ENCODE measurements around the gene MUC4.

DNA sequence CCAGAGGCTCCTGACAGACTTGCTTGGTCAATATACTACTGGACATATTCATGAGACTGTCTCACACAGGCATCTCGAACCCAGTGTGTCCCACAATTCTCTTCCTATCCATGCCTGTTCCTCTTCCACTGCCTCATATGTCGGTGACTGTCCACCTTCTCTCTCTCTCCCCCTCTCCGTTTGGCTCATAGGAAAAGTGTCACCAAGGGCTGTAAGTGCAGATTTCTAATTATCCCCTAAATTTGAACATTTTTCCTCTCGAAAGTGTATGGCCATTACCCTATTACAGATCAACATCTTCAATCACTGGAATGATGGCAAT, 113.4 kb downstream of the MUC4 start:
- TF ChIP-seq SIN3A (IDR thresholded peaks at IDR 0.05; ENCODE audit: borderline replicate concordance, low read depth, low read length) (no peak), POLR2AphosphoS5 (IDR thresholded peaks at IDR 0.05; ENCODE audit: low read depth, low read length) (no peak), EZH2phosphoT487 (IDR thresholded peaks at IDR 0.05; ENCODE audit: borderline replicate concordance, low read depth) (no peak), GABPA (IDR thresholded peaks at IDR 0.05; ENCODE audit: low read depth) (no peak), YY1 (IDR thresholded peaks at IDR 0.05; ENCODE audit: low read depth) (no peak), RFX5 (IDR thresholded peaks at IDR 0.05; ENCODE audit: low read length) (no peak)
- TF ChIP-seq, protein P1, sequence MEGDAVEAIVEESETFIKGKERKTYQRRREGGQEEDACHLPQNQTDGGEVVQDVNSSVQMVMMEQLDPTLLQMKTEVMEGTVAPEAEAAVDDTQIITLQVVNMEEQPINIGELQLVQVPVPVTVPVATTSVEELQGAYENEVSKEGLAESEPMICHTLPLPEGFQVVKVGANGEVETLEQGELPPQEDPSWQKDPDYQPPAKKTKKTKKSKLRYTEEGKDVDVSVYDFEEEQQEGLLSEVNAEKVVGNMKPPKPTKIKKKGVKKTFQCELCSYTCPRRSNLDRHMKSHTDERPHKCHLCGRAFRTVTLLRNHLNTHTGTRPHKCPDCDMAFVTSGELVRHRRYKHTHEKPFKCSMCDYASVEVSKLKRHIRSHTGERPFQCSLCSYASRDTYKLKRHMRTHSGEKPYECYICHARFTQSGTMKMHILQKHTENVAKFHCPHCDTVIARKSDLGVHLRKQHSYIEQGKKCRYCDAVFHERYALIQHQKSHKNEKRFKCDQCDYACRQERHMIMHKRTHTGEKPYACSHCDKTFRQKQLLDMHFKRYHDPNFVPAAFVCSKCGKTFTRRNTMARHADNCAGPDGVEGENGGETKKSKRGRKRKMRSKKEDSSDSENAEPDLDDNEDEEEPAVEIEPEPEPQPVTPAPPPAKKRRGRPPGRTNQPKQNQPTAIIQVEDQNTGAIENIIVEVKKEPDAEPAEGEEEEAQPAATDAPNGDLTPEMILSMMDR (IDR thresholded peaks at IDR 0.05) = no peak
- TF ChIP-seq, protein P2, sequence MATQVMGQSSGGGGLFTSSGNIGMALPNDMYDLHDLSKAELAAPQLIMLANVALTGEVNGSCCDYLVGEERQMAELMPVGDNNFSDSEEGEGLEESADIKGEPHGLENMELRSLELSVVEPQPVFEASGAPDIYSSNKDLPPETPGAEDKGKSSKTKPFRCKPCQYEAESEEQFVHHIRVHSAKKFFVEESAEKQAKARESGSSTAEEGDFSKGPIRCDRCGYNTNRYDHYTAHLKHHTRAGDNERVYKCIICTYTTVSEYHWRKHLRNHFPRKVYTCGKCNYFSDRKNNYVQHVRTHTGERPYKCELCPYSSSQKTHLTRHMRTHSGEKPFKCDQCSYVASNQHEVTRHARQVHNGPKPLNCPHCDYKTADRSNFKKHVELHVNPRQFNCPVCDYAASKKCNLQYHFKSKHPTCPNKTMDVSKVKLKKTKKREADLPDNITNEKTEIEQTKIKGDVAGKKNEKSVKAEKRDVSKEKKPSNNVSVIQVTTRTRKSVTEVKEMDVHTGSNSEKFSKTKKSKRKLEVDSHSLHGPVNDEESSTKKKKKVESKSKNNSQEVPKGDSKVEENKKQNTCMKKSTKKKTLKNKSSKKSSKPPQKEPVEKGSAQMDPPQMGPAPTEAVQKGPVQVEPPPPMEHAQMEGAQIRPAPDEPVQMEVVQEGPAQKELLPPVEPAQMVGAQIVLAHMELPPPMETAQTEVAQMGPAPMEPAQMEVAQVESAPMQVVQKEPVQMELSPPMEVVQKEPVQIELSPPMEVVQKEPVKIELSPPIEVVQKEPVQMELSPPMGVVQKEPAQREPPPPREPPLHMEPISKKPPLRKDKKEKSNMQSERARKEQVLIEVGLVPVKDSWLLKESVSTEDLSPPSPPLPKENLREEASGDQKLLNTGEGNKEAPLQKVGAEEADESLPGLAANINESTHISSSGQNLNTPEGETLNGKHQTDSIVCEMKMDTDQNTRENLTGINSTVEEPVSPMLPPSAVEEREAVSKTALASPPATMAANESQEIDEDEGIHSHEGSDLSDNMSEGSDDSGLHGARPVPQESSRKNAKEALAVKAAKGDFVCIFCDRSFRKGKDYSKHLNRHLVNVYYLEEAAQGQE (IDR thresholded peaks at IDR 0.05; ENCODE audit: low read depth, low read length) = no peak
- TF ChIP-seq, protein P3, sequence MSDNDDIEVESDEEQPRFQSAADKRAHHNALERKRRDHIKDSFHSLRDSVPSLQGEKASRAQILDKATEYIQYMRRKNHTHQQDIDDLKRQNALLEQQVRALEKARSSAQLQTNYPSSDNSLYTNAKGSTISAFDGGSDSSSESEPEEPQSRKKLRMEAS (IDR thresholded peaks at IDR 0.05; ENCODE audit: low read depth) = no peak
